HG03521 (cell line): Measurements from ENCODE around the gene FHIT.

Source experiments
- ATAC-seq: cut with Tn5 transposase; IDR thresholded peaks from one replicate; pipeline ENCODE4 v1.9.1; 2021; ENCODE audit warnings: mild to moderate bottlenecking, moderate library complexity; ENCODE audit not compliant: unreplicated experiment

Gene FHIT

GRCh38 chr3:59877263-59878037 lies 1373.8 kb downstream of the FHIT start:
- no peak for ATAC-seq

- ATAC-seq = no peak
These were observed 1374.7 kb downstream of the FHIT start for GRCh38 chr3:59876533-59877062.

GRCh38 chr3:59873576-59874230 lies 1377.5 kb downstream of the FHIT start:
- ATAC-seq = no peak

GRCh38 chr3:59872128-59872527 lies 1379.1 kb downstream of the FHIT start:
- no peak for ATAC-seq

GRCh38 chr3:59867185-59868002 lies 1383.9 kb downstream of the FHIT start:
- no peak for ATAC-seq

GRCh38 chr3:59866076-59866475 lies 1385.2 kb downstream of the FHIT start:
- no peak for ATAC-seq

GRCh38 chr3:59865351-59865750 lies 1385.9 kb downstream of the FHIT start:
- ATAC-seq = no peak

GRCh38 chr3:59862686-59863085 lies 1388.6 kb downstream of the FHIT start:
- ATAC-seq = no peak

- peak; percentile 99 for ATAC-seq
These were observed 1393.5 kb downstream of the FHIT start for GRCh38 chr3:59857589-59858346.

- no peak for ATAC-seq
These were observed 1394.3 kb downstream of the FHIT start for GRCh38 chr3:59856934-59857460.

GRCh38 chr3:59854061-59854709 lies 1397.1 kb downstream of the FHIT start:
- ATAC-seq = no peak

- ATAC-seq = no peak
These were observed 1400.8 kb downstream of the FHIT start for GRCh38 chr3:59850417-59850816.

GRCh38 chr3:59845386-59845785 lies 1405.9 kb downstream of the FHIT start:
- ATAC-seq = no peak

GRCh38 chr3:59843821-59844220 lies 1407.4 kb downstream of the FHIT start:
- ATAC-seq = no peak

- peak; percentile 94 for ATAC-seq
These were observed 1411.3 kb downstream of the FHIT start for GRCh38 chr3:59839810-59840515.

GRCh38 chr3:59839283-59839682 lies 1412.0 kb downstream of the FHIT start:
- ATAC-seq = no peak

- no peak for ATAC-seq
These were observed 1414.7 kb downstream of the FHIT start for GRCh38 chr3:59836531-59836930.

- no peak for ATAC-seq
These were observed 1418.5 kb downstream of the FHIT start for GRCh38 chr3:59832702-59833101.

GRCh38 chr3:59832241-59832640 lies 1419.0 kb downstream of the FHIT start:
- no peak for ATAC-seq
